Lower lobe of right lung (tissue), 2 donors: ENCODE data around the gene ARL8A. TPM values are rescaled to one million over a fixed set of nuclear protein-coding genes. Genes with fewer than 3 reads are reported as not detected.

ENCODE experiments used
- ATAC-seq, 2 donors: fragments of 200-7000 bp; cut with Tn5 transposase; one replicate each; pipeline ENCODE4 v1.9.1; 2020 to 2022; ENCODE audit warnings: mild to moderate bottlenecking in 2 of 2, moderate library complexity in 2 of 2
- DNase-seq: peaks from one replicate; pipeline ENCODE4 v3.0.0-alpha.2; 2020
- H3K27ac ChIP-seq: fragments of 200-600 bp; one replicate; pipeline ENCODE4 v1.8.0; 2022
- H3K27me3 ChIP-seq: fragments of 200-600 bp; one replicate; pipeline ENCODE4 v1.8.0; 2022; ENCODE audit warnings: low read depth
- H3K36me3 ChIP-seq: fragments of 200-600 bp; one replicate; pipeline ENCODE4 v1.8.0; 2022; ENCODE audit warnings: mild to moderate bottlenecking
- H3K4me1 ChIP-seq: fragments of 200-600 bp; one replicate; pipeline ENCODE4 v1.8.0; 2022
- H3K4me3 ChIP-seq: fragments of 200-600 bp; one replicate; pipeline ENCODE4 v1.8.0; 2022; ENCODE audit warnings: mild to moderate bottlenecking
- H3K9me3 ChIP-seq: fragments of 200-600 bp; one replicate; pipeline ENCODE4 v1.8.0; 2022
- intact Hi-C: fragments of 100-400 bp; cut with DNase I; formaldehyde crosslinking; loops from one replicate; pipeline ENCODE4 v1.11.0; 2022
- total RNA-seq: library from RNA; stranded (reverse); fragmentation: NEBNext Ultra II Directional; extraction: Animal tissue kit (Norgen Biotek cat#: 25700); gene quantifications from one replicate; pipeline ENCODE4 v1.2.1, GENCODE V29; 2021
- TF ChIP-seq, protein P1 (sequence below): fragments of 200-600 bp; IDR thresholded peaks from one replicate; pipeline ENCODE4 v1.8.0; 2022; ENCODE audit warnings: antibody characterized with exemption, mild to moderate bottlenecking
- donor health status: DM: no; HTN: yes; CAD: no; lungs with severe emphysema.

Gene ARL8A
- total RNA-seq, 1 donor from 2014 or later, result 98.0 TPM

DNA sequence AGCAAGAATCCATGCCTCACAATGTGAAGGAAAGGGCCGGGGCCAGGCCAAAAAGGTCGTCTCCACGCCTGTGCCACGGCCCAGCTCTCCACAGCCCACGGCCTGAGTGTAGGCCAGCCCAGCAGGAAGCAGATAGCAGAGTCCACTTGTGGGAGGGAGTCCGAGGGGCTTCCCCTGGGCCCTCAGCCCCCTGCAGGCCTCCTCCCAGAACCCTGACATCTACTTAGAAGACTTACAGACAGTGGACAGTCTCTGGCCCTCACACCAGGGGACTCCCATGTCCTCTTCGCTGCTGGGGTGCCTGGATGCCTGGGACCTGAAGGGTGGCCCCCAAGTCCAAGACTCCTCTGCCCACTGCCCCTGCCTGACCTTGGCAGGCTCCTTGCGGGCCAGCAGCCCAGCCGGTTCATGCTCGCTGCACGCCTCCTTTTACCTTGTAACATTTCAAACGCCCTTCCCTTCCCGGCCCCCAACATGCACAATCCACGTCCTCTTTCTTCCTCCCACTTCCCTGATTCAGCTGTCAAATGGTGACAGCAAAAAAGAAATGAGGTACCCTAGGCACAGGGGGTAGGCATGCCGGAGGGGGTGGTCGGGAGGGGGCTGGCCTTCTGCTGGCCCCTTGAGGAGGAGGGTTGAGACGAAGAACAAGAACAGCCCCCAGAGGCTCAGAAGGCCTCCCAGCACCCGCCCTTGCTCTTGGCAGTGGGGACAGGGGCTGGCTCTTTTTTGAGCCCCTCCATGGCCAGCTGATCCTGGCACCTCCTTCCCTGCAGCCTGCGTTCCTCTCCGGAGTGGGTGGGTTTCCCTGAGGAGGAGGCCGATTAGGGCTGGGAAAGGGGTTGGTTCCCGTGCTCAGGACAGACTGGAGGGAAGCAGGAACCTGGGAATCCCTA lies 16.9 kb upstream of the ARL8A start:
- peak overlapping the region; percentile 2 for H3K4me3 ChIP-seq
- intact Hi-C loops, result no loop called here

DNA sequence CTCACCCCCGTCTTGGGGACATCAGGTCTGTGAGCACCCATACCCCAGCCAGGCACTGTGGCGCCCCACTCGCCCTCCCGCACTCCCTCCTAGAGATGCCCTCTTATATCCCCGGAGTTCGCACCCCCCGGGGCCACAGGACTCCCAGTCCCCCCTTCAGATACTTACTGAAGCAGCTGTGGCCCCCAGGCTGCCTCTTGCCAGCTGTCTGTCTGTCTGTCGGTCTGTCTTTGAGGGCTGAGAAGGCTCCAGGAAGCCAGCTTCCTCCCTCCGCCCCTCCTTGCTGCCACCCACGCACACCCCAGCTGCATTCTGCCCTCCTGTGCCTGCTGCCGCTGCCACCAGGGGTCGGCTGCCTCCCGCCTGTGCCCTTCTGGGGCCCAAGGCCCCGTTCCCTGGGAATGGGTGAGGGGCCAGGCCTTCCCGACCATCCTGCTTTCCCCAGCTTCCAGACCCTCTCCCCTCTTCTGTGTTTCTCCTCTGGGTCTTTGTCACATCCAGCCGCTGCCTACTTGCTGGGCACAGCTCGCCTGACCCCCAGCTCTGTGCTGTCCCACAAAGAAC lies 15.9 kb upstream of the ARL8A start, which contains the start of gene PTPN7:
TSS of gene PTPN7 (minus strand) at position 226 of the 564 bp plus-strand sequence. CDS start 1,200 bp downstream, outside the sequence.
- peaks cover 25% of the 10 kb centered on the region for H3K4me1 ChIP-seq
- H3K36me3 ChIP-seq, result no peaks in the 10 kb centered on the region
- intact Hi-C loops, result no loop called here
- no peaks in the 10 kb centered on the region for H3K27me3 ChIP-seq
- peak within 1 kb of the TSS; percentile 54 for H3K4me3 ChIP-seq
- TF ChIP-seq, protein P1, sequence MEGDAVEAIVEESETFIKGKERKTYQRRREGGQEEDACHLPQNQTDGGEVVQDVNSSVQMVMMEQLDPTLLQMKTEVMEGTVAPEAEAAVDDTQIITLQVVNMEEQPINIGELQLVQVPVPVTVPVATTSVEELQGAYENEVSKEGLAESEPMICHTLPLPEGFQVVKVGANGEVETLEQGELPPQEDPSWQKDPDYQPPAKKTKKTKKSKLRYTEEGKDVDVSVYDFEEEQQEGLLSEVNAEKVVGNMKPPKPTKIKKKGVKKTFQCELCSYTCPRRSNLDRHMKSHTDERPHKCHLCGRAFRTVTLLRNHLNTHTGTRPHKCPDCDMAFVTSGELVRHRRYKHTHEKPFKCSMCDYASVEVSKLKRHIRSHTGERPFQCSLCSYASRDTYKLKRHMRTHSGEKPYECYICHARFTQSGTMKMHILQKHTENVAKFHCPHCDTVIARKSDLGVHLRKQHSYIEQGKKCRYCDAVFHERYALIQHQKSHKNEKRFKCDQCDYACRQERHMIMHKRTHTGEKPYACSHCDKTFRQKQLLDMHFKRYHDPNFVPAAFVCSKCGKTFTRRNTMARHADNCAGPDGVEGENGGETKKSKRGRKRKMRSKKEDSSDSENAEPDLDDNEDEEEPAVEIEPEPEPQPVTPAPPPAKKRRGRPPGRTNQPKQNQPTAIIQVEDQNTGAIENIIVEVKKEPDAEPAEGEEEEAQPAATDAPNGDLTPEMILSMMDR, result peak; percentile 39
- peak within 1 kb of the TSS; percentile 76 for H3K27ac ChIP-seq
- DNase-seq (peak; percentile 74), ATAC-seq (peak; percentile 63 to 74)
- H3K9me3 ChIP-seq, result no peaks in the 10 kb centered on the region

More for the DNA sequence above, 16.9 kb upstream of the ARL8A start:
- TF ChIP-seq, protein P1, result no peak
- no peak for DNase-seq
- peak; percentile 6 to 26 for ATAC-seq
- no peaks in the 10 kb centered on the region for H3K27me3 ChIP-seq
- H3K4me1 ChIP-seq, result peaks cover 24% of the 10 kb centered on the region
- H3K9me3 ChIP-seq, result no peaks in the 10 kb centered on the region
- no peaks in the 10 kb centered on the region for H3K36me3 ChIP-seq
- H3K27ac ChIP-seq, result peak overlapping the region; percentile 76

DNA sequence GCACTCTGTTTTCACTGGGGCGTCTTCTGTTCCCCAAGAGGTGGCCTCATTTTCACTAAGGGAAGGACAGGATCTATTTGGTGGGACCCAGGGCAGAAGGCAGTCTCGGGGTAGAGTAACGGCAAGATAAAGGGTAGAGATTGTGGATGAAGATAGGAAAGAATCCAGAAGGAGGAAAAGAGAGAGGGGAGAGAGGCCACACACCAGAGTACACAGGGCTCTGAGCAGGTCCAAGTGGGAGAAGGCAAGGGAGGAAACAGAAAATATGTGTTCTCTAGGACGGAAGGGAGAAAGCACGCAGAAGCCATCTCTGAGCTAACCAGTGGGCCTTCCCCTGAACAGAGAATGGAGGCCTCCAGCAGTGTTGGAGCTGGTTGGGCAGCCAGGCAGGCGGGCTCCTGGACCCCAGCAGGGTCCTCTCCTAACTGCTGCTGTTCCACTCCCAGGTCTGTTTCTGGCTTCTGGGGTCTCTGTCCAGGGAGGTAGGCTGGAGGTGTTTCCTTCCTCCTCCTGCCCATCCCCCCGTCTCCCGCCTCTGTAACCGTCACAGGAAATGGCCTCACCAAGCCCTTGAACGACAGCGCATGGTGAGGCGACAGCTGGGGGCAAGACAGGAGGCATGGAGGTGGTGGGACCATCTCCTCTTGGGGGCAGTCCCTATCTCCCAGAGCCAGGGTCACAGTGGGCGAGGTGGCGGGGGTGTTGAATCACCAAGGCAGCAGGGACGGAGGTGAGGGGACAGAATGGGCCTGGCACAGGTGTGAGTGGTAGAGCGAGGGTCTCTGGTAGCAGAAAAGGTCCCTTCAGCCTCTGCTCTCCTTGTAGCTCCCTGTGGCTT lies 15.2 kb upstream of the ARL8A start:
- no peak for DNase-seq
- peak overlapping the region; percentile 54 for H3K4me3 ChIP-seq

DNA sequence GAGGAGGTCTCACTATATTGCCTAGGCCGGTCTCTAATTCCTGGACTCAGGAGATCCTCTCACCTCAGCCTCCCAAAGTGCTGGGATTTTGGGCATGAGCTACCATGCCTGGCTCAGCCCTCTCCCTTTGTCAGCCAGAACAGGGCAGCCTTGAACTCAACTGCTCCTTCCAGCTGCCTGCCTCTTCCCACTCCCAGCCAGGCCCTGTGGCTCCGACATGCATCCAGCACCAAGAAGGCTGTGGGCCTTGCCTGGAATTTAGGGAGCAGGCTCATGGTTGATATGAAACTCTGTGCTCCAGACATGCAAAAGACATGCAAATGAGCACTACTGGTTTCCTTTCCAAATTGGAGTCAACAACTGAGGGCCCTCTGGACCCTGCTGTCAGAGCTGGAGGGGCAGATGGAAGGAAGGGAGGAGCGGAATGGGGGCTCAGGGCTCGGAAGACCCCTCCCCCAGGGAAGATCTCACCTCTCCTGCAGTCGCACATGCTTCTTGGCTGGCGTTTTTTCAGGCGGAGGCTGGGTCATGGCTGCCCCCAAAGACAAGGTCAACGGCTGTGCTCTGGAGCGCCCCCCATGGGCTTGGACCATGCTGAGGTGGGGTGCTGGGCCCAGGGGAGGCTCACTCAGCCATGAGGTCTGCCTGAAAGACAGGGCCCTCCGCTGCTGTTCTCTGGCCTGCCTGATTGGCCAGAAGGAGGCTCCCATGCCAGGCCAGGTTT lies 14.4 kb upstream of the ARL8A start:
- intact Hi-C loops, result no loop called here
- ATAC-seq (no peak), DNase-seq (no peak)
- Histone ChIP-seq H3K36me3 (no peaks in the 10 kb centered on the region), H3K9me3 (no peaks in the 10 kb centered on the region), H3K4me1 (peaks cover 33% of the 10 kb centered on the region), H3K27ac (peak overlapping the region; percentile 76), H3K27me3 (no peaks in the 10 kb centered on the region), H3K4me3 (peak overlapping the region; percentile 54)
- TF ChIP-seq, protein P1, result no peak

More for the DNA sequence above, 15.2 kb upstream of the ARL8A start:
- intact Hi-C loops, result no loop called here
- ATAC-seq, result no peak
- no peaks in the 10 kb centered on the region for H3K9me3 ChIP-seq
- TF ChIP-seq, protein P1, result no peak
- H3K36me3 ChIP-seq, result no peaks in the 10 kb centered on the region
- H3K4me1 ChIP-seq, result peaks cover 32% of the 10 kb centered on the region
- peak overlapping the region; percentile 76 for H3K27ac ChIP-seq
- H3K27me3 ChIP-seq, result no peaks in the 10 kb centered on the region

DNA sequence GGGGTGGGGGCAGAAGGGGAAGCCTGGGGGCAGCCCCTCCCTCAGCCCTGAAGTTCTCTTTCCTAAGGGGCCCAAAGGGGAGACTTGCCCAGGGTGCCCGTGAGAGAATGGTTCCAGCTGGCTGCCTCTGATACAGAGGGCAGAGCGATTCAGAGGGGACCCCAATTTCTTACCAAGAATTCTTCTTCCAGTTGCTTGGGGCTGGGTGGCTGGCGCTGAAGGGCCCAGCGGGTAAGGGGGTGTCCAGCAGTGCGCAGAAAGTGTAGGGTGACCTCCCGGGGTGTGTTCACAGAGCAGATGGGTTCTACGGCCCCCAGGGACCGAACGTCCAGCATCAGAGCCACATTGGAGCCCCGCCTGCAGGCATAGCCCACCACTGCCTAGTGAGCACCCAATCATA lies 13.4 kb upstream of the ARL8A start:
- Histone ChIP-seq H3K27ac (no peak overlapping the region), H3K4me1 (peaks cover 33% of the 10 kb centered on the region), H3K27me3 (no peaks in the 10 kb centered on the region), H3K36me3 (no peaks in the 10 kb centered on the region), H3K4me3 (no peak overlapping the region), H3K9me3 (no peaks in the 10 kb centered on the region)
- TF ChIP-seq, protein P1, result no peak
- intact Hi-C loops, result no loop called here
- ATAC-seq, result no peak
- DNase-seq, result no peak
